ENCODE results near the gene CHRM4.

CHRM4 gene

GRCh38 chr11:46361283-46362155, 30.1 kb downstream of the CHRM4 start:
- Histone ChIP-seq H3K4me2 (no peak overlapping the region), H3K79me2 (ENCODE audit: insufficient read depth, low read depth) (no peaks in the 10 kb centered on the region; the same call in 1 of the 2 replicates), H3K4me3 (IDR thresholded peaks at IDR 0.05; ENCODE audit: insufficient read depth, low read depth, low read length) (no peak overlapping the region)

GRCh38 chr11:46360878-46361277, 30.7 kb downstream of the CHRM4 start:
- Histone ChIP-seq H3K9ac (no peak overlapping the region), H3K4me3 (IDR thresholded peaks at IDR 0.05; ENCODE audit: insufficient read depth, low read depth, low read length) (no peak overlapping the region), H3K79me2 (ENCODE audit: insufficient read depth, low read depth) (no peaks in the 10 kb centered on the region; the same call in 1 of the 2 replicates), H3K27me3 (ENCODE audit: insufficient read depth, low read depth) (no peaks in the 10 kb centered on the region), H3K27ac (no peak overlapping the region), H3K4me1 (ENCODE audit: low read depth, poor library complexity, severe bottlenecking) (peaks cover 11% of the 10 kb centered on the region), H3K36me3 (ENCODE audit: insufficient read depth) (no peaks in the 10 kb centered on the region), H3K4me2 (no peak overlapping the region), H2AFZ (ENCODE audit: low read depth) (no peak overlapping the region), H4K20me1 (ENCODE audit: insufficient read depth) (no peaks in the 10 kb centered on the region)
- TF ChIP-seq CTCF (conservative IDR thresholded peaks at IDR 0.05; ENCODE audit: low read depth, low read length) = no peak

More at GRCh38 chr11:46361283-46362155, 30.1 kb downstream of the CHRM4 start:
- Histone ChIP-seq H3K4me1 (ENCODE audit: low read depth, poor library complexity, severe bottlenecking) (peaks cover 6% of the 10 kb centered on the region), H3K27me3 (ENCODE audit: insufficient read depth, low read depth) (no peaks in the 10 kb centered on the region), H3K36me3 (ENCODE audit: insufficient read depth) (no peaks in the 10 kb centered on the region), H3K27ac (no peak overlapping the region), H3K9ac (no peak overlapping the region), H2AFZ (ENCODE audit: low read depth) (no peak overlapping the region), H4K20me1 (ENCODE audit: insufficient read depth) (no peaks in the 10 kb centered on the region)
- no peak for TF ChIP-seq CTCF (conservative IDR thresholded peaks at IDR 0.05; ENCODE audit: low read depth, low read length)

GRCh38 chr11:46359953-46360352, 31.6 kb downstream of the CHRM4 start:
- Histone ChIP-seq H3K79me2 (ENCODE audit: insufficient read depth, low read depth) (no peaks in the 10 kb centered on the region; the same call in 1 of the 2 replicates), H3K27me3 (ENCODE audit: insufficient read depth, low read depth) (no peaks in the 10 kb centered on the region), H3K9ac (no peak overlapping the region), H3K4me2 (no peak overlapping the region), H2AFZ (ENCODE audit: low read depth) (no peak overlapping the region), H4K20me1 (ENCODE audit: insufficient read depth) (no peaks in the 10 kb centered on the region), H3K36me3 (ENCODE audit: insufficient read depth) (no peaks in the 10 kb centered on the region), H3K27ac (no peak overlapping the region), H3K4me1 (ENCODE audit: low read depth, poor library complexity, severe bottlenecking) (peaks cover 11% of the 10 kb centered on the region), H3K4me3 (IDR thresholded peaks at IDR 0.05; ENCODE audit: insufficient read depth, low read depth, low read length) (no peak overlapping the region)
- no peak for TF ChIP-seq CTCF (conservative IDR thresholded peaks at IDR 0.05; ENCODE audit: low read depth, low read length)

- Histone ChIP-seq H3K4me3 (IDR thresholded peaks at IDR 0.05; ENCODE audit: insufficient read depth, low read depth, low read length) (no peak overlapping the region), H3K4me1 (ENCODE audit: low read depth, poor library complexity, severe bottlenecking) (peaks cover 11% of the 10 kb centered on the region), H3K79me2 (ENCODE audit: insufficient read depth, low read depth) (peaks cover 6% of the 10 kb centered on the region; the same call in 1 of the 2 replicates), H2AFZ (ENCODE audit: low read depth) (no peak overlapping the region), H3K36me3 (ENCODE audit: insufficient read depth) (no peaks in the 10 kb centered on the region), H4K20me1 (ENCODE audit: insufficient read depth) (no peaks in the 10 kb centered on the region), H3K27ac (no peak overlapping the region), H3K27me3 (ENCODE audit: insufficient read depth, low read depth) (no peaks in the 10 kb centered on the region), H3K4me2 (no peak overlapping the region), H3K9ac (no peak overlapping the region)
- no peak for TF ChIP-seq CTCF (conservative IDR thresholded peaks at IDR 0.05; ENCODE audit: low read depth, low read length)
Measured at GRCh38 chr11:46357483-46357936, 34.1 kb downstream of the CHRM4 start.
